ENCODE results near the gene F10. TPM values are rescaled to one million over a fixed set of nuclear protein-coding genes. Genes with fewer than 3 reads are reported as not detected.

The F10 gene
- total and polyA plus RNA-seq, 2 donors (not counting 1 experiment from before 2014, with no cell fraction given) = not detected

GRCh38 chr13:113179374-113180230 lies 57.0 kb downstream of the F10 start:
- WGBS (ENCODE audit: insufficient coverage) = 94% methylated on average over 12 of the region's 28 CpGs
- H3K27me3 ChIP-seq (replicated peaks in 1 of 4; ENCODE audit: control extremely low read depth in 1 of 4, control insufficient read depth in 3 of 4, insufficient read depth in 4 of 4, low read length in 3 of 4) = no peaks in the 10 kb centered on the region
- no peak overlapping the region for H3K9ac ChIP-seq (ENCODE audit: low read length)
- no peaks in the 10 kb centered on the region for H3K27me3 Mint-ChIP-seq
- CTCF ChIA-PET = interaction anchor here (0.6 to 0.7 kb wide), 2 partner anchors 9 to 13 kb away, joined by 4 read pairs; no protein-coding TSS in a partner anchor
- H3K4me3 Mint-ChIP-seq = no peak overlapping the region
- peaks cover 0 to 8% (median 0%) of the 10 kb centered on the region in 3 donors for H3K9me3 ChIP-seq (ENCODE audit: control extremely low read depth in 1 of 3, control insufficient read depth in 2 of 3, insufficient read depth in 1 of 3, low read length in 2 of 3)
- H3K27ac Mint-ChIP-seq = no peak overlapping the region
- H3K4me3 ChIP-seq (ENCODE audit: control extremely low read depth in 1 of 5, extremely low read depth in 1 of 5, insufficient read depth in 1 of 5, low read depth in 2 of 5, low read length in 4 of 5) = no peak overlapping the region
- TF ChIP-seq EZH2 (IDR thresholded peaks at IDR 0.05; ENCODE audit: borderline replicate concordance, insufficient read depth, low read depth, low read length, poor library complexity, severe bottlenecking) (no peak), CTCF (IDR thresholded peaks at IDR 0.05) (no peak)
- H2AFZ ChIP-seq (ENCODE audit: insufficient read depth, low read depth, low read length, poor library complexity, severe bottlenecking) = no peak overlapping the region
- H3K36me3 ChIP-seq (replicated peaks in 1 of 2; ENCODE audit: control extremely low read depth in 1 of 2, control insufficient read depth in 1 of 2, extremely low read depth in 1 of 2, insufficient read depth in 2 of 2, low read length in 1 of 2) = peaks cover 0 to 81% of the 10 kb centered on the region in 2 experiments
- intact Hi-C loops (cut with micrococcal nuclease) = no loop called here
- no peak for ATAC-seq (ENCODE audit: low read depth)
- peaks cover 3% of the 10 kb centered on the region for H3K9me3 Mint-ChIP-seq (ENCODE audit: insufficient read depth)
- H3K4me2 ChIP-seq (replicated peaks; ENCODE audit: low read depth, low read length, poor library complexity, severe bottlenecking) = no peak overlapping the region
- H3K27ac ChIP-seq (ENCODE audit: low read length in 2 of 2) = no peak overlapping the region
- DNase-seq = no peak
- no peaks in the 10 kb centered on the region for H3K4me1 ChIP-seq (ENCODE audit: control insufficient read depth in 2 of 2, insufficient read depth in 2 of 2, low read length in 2 of 2)
- POLR2A ChIA-PET = no interaction called here
- no peaks in the 10 kb centered on the region for H3K79me2 ChIP-seq (ENCODE audit: control insufficient read depth, insufficient read depth, low read length)
- H3K4me1 Mint-ChIP-seq = peaks cover 3% of the 10 kb centered on the region
- no peaks in the 10 kb centered on the region for H4K20me1 ChIP-seq (ENCODE audit: control insufficient read depth, insufficient read depth, low read length, poor library complexity, severe bottlenecking)

- Mint-ChIP-seq H3K4me1 (peaks cover 3% of the 10 kb centered on the region), H3K27me3 (no peaks in the 10 kb centered on the region), H3K27ac (no peak overlapping the region), H3K9me3 (ENCODE audit: insufficient read depth) (no peaks in the 10 kb centered on the region), H3K4me3 (no peak overlapping the region)
- Histone ChIP-seq H3K9ac (ENCODE audit: low read length) (no peak overlapping the region), H3K4me1 (ENCODE audit: control insufficient read depth in 2 of 2, insufficient read depth in 2 of 2, low read length in 2 of 2) (no peaks in the 10 kb centered on the region), H3K27ac (ENCODE audit: low read length in 2 of 2) (no peak overlapping the region), H3K27me3 (replicated peaks in 1 of 4; ENCODE audit: control extremely low read depth in 1 of 4, control insufficient read depth in 3 of 4, insufficient read depth in 4 of 4, low read length in 3 of 4) (no peaks in the 10 kb centered on the region), H3K4me3 (ENCODE audit: control extremely low read depth in 1 of 5, extremely low read depth in 1 of 5, insufficient read depth in 1 of 5, low read depth in 2 of 5, low read length in 4 of 5) (no peak overlapping the region), H4K20me1 (ENCODE audit: control insufficient read depth, insufficient read depth, low read length, poor library complexity, severe bottlenecking) (no peaks in the 10 kb centered on the region), H3K4me2 (replicated peaks; ENCODE audit: low read depth, low read length, poor library complexity, severe bottlenecking) (no peak overlapping the region), H3K9me3 (ENCODE audit: control extremely low read depth in 1 of 3, control insufficient read depth in 2 of 3, insufficient read depth in 1 of 3, low read length in 2 of 3) (no peaks in the 10 kb centered on the region), H3K36me3 (replicated peaks in 1 of 2; ENCODE audit: control extremely low read depth in 1 of 2, control insufficient read depth in 1 of 2, extremely low read depth in 1 of 2, insufficient read depth in 2 of 2, low read length in 1 of 2) (peaks cover 2 to 75% of the 10 kb centered on the region in 2 experiments), H2AFZ (ENCODE audit: insufficient read depth, low read depth, low read length, poor library complexity, severe bottlenecking) (no peak overlapping the region), H3K79me2 (ENCODE audit: control insufficient read depth, insufficient read depth, low read length) (no peaks in the 10 kb centered on the region)
- ChIA-PET CTCF (no interaction called here), POLR2A (no interaction called here)
- DNase-seq (no peak), ATAC-seq (ENCODE audit: low read depth) (no peak)
- intact Hi-C loops (cut with micrococcal nuclease) = no loop called here
- TF ChIP-seq EZH2 (IDR thresholded peaks at IDR 0.05; ENCODE audit: borderline replicate concordance, insufficient read depth, low read depth, low read length, poor library complexity, severe bottlenecking) (no peak), CTCF (IDR thresholded peaks at IDR 0.05) (no peak)
- WGBS (ENCODE audit: insufficient coverage) = 94% methylated on average over 4 of the region's 4 CpGs
Observed at GRCh38 chr13:113182046-113182445, 59.4 kb downstream of the F10 start.
